ENCODE data around the gene FAM53B.

Gene FAM53B

GRCh38 chr10:124725791-124726190 lies 18.4 kb downstream of the FAM53B start:
- DNase-seq = no peak

DNA sequence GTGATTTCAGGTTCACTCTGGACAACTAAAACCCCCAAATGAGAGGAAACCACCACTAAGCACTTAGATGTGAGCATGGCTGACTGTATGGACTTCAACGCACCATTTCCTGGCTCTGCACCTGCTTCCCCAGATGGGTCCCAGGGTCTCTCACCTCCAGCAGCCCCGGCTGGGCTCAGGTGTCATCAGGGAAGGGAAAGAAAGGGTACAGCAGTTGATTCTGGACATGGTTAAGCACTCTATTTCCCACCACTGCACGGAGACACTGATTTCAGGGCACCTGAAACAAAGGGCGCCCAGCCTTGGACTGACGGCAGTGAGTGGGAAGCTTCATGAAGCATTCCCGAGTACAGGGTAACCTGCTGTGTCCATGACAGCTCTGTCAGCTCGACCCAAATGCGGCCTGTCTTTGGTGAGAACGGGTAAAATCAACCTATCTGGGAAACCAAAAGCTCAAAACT lies 19.0 kb downstream of the FAM53B start:
- DNase-seq = no peak

DNA sequence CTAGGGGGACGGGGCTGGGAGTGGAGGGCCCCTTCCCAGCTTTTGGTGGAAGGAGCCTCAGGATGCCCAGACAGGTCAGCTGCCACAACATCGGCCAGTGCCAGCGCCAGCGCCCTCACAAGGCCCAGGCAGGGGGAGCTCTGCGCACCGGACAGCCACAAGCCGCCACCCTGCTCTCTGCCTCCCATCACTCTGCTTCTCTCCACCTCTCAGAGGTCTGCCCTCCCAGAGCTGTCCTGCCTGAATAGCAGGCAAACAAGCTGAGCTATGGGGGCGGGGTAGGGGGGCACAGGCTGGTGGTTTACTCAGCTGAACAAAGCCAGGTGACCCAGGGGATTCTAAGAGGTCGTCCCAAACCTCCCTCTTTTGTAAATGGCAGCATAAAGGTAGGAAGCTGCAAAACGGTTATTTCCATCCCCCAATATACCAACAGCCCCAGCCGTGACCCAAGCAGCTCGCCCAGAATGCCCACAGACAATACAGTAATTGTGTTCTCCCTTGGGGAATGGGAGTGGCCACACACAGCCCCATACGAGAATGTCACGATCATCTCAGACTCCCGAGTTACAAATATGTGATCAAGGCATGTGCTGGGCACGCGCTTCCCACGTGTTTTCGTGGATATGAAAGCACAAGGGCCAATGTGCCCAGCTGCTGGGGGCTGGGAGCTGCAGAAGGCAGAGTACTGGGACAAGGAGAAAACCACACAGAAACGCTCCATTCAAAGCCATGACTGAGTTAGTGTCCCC lies 19.7 kb downstream of the FAM53B start:
- DNase-seq = no peak

DNA sequence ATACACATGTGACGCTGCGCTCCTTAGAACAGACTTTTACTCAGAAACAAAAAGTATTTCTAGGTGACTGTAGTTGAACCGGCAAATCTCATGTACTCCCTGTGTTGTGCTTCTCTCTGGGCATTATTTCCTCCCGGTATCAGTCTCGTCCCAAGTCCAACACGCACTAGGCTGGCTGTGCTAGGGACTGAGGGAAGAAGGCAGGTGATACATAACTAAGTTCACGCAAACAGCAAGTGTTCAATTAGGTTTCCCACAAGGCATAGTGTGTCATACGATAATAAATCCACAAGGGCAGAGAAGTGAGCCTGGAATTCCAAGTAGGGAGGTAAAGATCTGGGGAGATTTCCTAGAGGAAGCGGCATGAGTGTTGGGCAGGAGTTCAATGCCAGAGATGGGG lies 20.4 kb downstream of the FAM53B start:
- DNase-seq = no peak

- DNase-seq = no peak
Measured at GRCh38 chr10:124722798-124723783, 21.1 kb downstream of the FAM53B start.

DNA sequence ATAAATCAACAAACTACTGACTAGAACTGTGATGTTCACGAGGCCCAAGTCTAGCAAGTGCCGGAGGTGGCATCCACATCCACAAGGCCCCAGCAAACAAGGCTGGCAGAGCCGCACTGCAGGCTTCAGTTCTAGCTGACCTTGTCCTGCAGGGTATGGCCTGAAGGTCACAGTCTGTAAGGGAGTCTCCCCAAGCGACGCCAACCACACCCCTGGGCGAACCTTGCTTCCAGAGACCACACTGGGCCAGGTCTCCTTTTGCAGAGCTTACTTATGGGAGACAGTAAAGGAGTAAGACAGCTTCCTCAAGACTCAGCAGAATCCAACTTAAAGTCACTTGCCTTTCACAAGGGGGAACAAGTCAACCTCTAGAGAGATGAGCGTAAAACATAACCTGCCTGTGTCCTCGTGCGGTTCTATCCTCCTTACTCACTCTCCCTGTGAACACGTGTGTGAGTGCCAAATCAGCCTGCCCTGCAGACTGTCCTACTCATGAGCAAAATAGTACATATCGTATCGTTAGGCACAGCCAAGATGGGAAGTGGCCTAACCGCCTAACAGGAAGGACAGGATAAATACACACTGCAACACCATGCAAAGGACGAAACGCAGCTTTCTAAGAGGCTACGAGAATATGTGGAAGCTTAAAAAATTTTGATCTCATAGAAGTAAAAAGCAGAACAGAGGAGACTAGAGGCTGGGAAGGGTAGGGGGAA lies 22.7 kb downstream of the FAM53B start:
- DNase-seq = no peak

- DNase-seq = no peak
Measured at GRCh38 chr10:124719213-124719851, 24.8 kb downstream of the FAM53B start.

DNA sequence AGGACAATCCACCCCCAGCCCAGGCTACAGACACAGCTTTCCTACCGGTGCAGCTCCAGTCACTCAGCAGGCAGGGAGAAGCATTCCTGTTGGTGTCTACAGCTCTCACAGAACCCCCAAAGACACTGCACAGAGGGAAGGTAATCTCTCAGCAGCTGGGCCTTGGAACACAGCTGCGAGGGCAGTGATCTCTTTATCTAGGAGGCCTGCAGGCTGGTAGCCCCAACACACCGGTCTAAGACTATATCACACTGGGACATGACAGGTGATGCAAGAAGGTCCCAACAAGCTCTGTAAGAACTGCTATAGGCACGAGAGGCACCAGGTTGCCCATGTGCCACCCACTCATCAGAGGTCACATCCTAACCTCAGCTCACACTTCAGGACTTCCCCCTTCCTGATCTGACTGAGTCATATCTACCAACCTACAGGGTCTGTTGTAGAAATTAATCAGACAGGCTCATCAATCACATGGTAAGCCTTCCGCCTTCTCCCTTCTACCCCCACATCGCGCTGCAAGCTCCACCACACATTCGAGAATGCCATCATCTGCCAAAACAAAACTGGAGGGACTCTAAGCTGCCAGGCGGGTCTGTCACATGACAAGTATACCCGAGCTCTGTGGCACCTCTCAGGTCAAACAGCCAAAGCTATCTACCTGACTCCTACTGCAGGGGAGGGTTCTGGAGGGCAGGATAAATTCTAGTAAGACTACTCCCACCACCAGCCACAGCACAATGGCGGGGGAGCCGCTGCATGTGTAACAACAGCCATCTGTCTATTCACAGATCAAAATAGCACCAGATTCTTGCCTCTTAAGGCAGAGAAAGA lies 26.1 kb downstream of the FAM53B start:
- DNase-seq = no peak

DNA sequence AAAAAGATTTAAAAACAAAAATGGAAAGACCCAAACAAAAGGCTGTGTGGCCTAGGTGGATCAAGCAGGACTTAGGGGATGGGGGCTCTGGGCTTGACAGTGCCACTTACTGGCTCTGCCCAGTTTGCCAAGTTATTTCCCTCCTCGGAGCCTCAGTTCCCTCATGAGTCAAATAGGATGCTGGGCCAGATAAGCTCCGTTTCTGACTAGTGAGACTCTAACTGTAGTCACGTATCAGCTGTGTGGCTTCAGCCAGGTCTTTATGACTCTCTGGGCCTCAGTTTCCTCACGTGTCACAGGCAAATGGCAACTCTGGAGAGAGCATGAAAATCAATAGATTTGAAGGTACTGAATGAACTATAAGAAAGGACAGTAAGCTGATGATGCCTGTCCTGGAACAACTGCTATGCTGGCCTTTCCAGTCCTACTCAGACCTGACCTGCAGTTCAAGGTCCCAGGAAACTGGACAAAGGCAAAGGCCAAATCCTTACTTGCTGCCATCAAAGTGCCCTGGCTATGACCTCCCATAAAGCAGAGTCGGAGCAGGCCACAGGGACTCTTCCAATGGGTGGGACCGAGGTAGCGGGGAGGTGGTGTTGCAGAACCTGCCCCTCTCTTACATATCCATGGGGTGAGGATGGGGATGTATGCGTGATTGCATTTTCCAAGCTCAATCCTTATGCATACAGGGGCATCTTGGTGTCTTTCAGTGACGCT lies 27.0 kb downstream of the FAM53B start:
- DNase-seq = no peak

GRCh38 chr10:124716369-124716768 lies 27.8 kb downstream of the FAM53B start:
- DNase-seq = no peak

DNA sequence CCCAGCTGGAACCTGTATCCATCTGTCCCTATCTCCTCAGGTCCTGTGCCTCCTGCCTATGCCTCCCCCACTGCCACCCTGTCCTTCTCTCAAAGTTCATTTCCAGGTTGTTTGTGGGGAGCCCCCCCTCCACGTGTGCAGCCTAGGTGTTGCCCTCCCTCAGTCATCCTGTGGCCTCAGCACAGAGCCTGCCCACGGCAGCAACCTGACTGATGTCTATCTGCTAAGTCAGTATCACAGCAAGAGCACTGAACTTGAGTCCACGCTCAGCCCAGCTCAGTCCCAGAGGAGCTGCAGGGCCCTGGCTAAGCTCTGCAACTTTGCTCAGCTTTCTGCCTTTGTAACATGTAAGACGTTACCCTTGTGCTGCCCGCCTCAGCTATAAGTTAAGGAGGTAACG lies 28.7 kb downstream of the FAM53B start:
- no peak for DNase-seq

DNA sequence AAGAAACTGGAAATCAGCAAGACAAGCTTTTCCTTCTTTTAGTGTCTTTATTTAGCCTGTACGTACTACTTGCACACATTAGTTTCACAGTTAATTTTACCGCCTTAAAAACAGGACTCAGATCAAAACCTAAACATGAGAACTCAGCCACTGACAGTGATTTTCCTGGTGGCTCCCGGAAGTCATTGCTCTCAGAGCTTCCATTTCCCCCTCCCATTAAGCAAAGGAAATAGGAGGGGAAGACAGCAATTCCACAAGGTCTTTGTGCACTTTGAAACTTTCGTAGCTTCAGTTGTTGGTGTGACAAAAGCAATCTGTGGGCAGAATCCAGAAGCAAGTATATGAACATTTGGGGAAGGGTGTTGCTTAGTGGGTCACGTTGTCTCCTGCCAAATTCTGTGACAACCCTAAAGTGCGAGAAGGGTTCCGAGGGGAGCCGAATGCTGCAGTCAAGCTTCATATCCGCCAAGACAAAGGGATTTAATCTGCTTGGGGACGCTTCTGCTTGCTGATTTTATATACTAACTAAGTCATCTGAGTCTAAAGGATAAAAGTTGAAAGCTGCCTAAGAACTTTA lies 30.4 kb downstream of the FAM53B start:
- no peak for DNase-seq

GRCh38 chr10:124712704-124713407 lies 31.3 kb downstream of the FAM53B start:
- no peak for DNase-seq

DNA sequence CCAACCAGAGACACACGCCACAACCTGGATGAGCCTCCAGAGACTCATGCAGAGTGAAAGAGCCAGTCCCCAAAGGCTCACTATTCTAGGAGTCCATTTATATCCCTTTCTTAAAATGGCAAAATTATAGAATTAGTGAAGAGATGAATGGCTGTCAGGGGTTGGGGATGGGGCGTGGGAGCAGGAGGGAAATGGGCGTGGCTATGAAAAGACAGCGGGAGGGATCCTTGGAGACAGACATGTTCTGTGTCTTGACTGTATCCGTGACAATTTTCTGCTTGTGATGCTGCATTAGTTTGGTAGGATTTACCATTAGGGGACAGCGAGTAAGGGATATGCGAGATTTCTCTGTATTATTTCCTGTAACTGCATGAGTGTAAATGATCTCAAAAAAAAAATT lies 33.0 kb downstream of the FAM53B start:
- peak; percentile 60 for DNase-seq

GRCh38 chr10:124710266-124710881 lies 33.8 kb downstream of the FAM53B start:
- DNase-seq = no peak

DNA sequence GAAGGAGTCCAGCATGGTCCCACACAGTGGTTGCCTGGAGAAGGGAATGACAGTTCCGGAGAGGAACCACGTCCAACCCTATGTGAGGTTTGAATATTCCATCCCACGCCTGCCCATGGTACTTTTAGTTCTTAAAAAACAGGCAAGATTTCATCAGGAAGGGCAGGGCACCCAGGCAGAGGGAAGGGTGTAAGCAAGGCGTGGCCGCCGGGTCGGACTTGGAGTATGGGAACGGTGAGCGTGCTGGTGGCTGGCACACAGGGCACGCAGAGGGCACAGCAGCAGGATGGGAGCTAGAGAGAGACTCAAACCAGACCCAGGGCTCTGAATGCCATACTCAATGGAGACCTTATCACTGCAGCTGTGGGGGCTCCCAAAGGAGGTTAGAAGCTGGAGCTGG lies 34.3 kb downstream of the FAM53B start:
- no peak for DNase-seq

- DNase-seq = no peak
Measured at GRCh38 chr10:124708922-124709520, 35.2 kb downstream of the FAM53B start.

DNA sequence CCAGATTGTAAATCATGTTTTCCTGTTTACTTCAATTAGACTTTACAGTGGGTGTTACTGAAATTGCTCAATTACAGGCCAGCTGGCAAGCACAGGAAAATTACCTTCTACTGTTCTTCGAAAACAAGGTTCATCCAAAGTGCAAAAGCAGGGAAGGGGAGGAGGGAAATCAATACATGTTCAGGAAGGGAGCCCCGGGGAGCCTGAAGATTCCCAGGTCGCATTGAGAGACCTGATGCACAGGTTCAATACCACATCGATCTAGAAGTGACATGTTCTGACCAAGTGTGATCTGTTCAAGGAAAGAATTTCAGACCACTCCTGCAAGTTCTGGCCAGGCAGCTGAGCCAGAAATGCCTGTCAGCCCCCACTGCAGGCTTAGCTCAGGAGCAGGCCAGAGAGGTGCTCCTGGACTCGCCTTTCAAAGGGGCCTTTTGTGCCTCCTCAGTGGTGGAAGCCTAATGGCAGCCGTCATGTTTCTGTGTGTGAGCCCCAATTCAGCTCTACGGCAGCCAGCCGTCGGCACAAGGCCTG lies 35.9 kb downstream of the FAM53B start:
- DNase-seq = peak; percentile 63

DNA sequence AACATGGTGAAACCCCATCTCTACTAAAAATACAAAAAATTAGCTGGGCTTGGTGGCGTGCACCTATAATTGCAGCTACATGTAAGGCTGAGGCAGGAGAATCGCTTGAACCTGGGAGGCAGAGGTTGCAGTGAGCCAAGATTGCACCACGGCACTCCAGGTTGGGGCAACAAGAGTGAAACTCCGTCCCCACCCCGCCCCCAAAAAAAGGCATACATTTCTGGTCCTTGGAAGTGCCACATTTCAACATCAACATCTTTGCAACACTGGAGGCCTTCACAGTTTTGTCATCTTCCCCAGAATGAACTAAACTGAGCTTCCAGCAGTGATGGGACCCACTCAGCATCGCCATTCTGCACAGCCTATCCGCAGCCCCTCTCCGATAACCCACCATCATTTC lies 36.6 kb downstream of the FAM53B start:
- no peak for DNase-seq

All from NCI-H1436 treated with DMSO at 0.1 percent for 48 hours (cell line).